H1 (cell line): ENCODE measurements around the gene UBQLN1. TPM values are rescaled to one million over a fixed set of nuclear protein-coding genes. Genes with fewer than 3 reads are reported as not detected.

Experiments
- CTCF ChIA-PET: fragments of 300-600 bp; sonication (Branson Sonifier 250); formaldehyde crosslinking; loops from one replicate; lab custom pipeline; 2021; ENCODE audit not compliant: partially characterized antibody; lab: Charles Lee
- POLR2A ChIA-PET: fragments of 300-600 bp; sonication (Branson Sonifier 250); formaldehyde crosslinking; loops from one replicate; lab custom pipeline; 2021; ENCODE audit warnings: inconsistent platforms; ENCODE audit not compliant: partially characterized antibody; lab: Charles Lee
- DNase-seq, 2 experiments: peaks; one replicate each; pipeline versions ENCODE4 v3.0.0 to v3.0.0-alpha.2; 2010 to 2022; ENCODE audit warnings: low spot score in 2 of 2, low read depth in 1 of 2, mixed read lengths in 1 of 2
- FAIRE-seq: peaks from 2 replicates; lab custom pipeline; 2011; peaks lifted over from hg19 to GRCh38; lab: Jason Lieb, UNC
- H2AFZ ChIP-seq: 2 replicates; pipeline ENCODE4 v1.8.1; 2012; ENCODE audit warnings: low read length, inconsistent platforms
- H2AK5ac ChIP-seq: 2 replicates; pipeline ENCODE4 v1.6.1; 2013; ENCODE audit warnings: low read depth, low read length
- H2BK120ac ChIP-seq: replicated peaks from 2 replicates; pipeline ENCODE3; 2013; ENCODE audit warnings: low read depth, low read length, inconsistent platforms
- H2BK12ac ChIP-seq: 2 replicates; pipeline ENCODE4 v1.6.1; 2013; ENCODE audit warnings: low read depth, low read length
- H2BK15ac ChIP-seq: 2 replicates; pipeline ENCODE4 v1.6.1; 2013; ENCODE audit warnings: low read length
- H2BK20ac ChIP-seq: 2 replicates; pipeline ENCODE4 v1.6.1; 2013; ENCODE audit warnings: low read length
- H2BK5ac ChIP-seq: 2 replicates; pipeline ENCODE4 v1.6.1; 2013; ENCODE audit warnings: low read depth, low read length
- H3K14ac ChIP-seq: 2 replicates; pipeline ENCODE4 v1.6.1; 2013; ENCODE audit warnings: inconsistent platforms; ENCODE audit not compliant: insufficient read length
- H3K18ac ChIP-seq: 2 replicates; pipeline ENCODE4 v1.6.1; 2013; ENCODE audit warnings: low read length; ENCODE audit errors: extremely low read depth
- H3K23ac ChIP-seq: 2 replicates; pipeline ENCODE4 v1.6.1; 2013; ENCODE audit warnings: inconsistent platforms; ENCODE audit not compliant: insufficient read length
- H3K23me2 ChIP-seq: 2 replicates; pipeline ENCODE4 v1.6.1; 2013; ENCODE audit warnings: low read depth, low read length
- H3K27ac ChIP-seq: 2 replicates; pipeline ENCODE4 v1.6.1; 2011; ENCODE audit warnings: low read depth, low read length, inconsistent platforms
- H3K27me3 ChIP-seq, 4 experiments: replicated peaks in 1 of 4; 1 replicate in 1 of 4; 2 replicates in 3 of 4; pipeline versions ENCODE4 v1.6.1 to v1.8.1; 2011 to 2013; ENCODE audit warnings: low read length in 3 of 4, mild to moderate bottlenecking in 3 of 4, inconsistent platforms in 2 of 4, mixed read lengths in 2 of 4, moderate library complexity in 1 of 4; ENCODE audit not compliant: control insufficient read depth in 3 of 4, insufficient read depth in 3 of 4; ENCODE audit errors: extremely low read depth in 1 of 4
- H3K36me3 ChIP-seq, 4 experiments: 2 replicates each; pipeline versions ENCODE4 v1.6.1 to v1.8.1; 2011 to 2013; ENCODE audit warnings: mild to moderate bottlenecking in 4 of 4, low read length in 3 of 4, moderate library complexity in 2 of 4, control low read depth in 1 of 4, inconsistent platforms in 1 of 4; ENCODE audit not compliant: insufficient read depth in 4 of 4, control insufficient read depth in 2 of 4
- H3K4ac ChIP-seq: replicated peaks from 2 replicates; pipeline ENCODE3; 2013; ENCODE audit warnings: low read length, low read depth, mixed read lengths, inconsistent platforms; ENCODE audit not compliant: insufficient read length
- H3K4me1 ChIP-seq, 4 experiments: replicated peaks in 1 of 4; 1 replicate in 1 of 4; 2 replicates in 3 of 4; pipeline versions ENCODE4 v1.6.1 to v1.8.1; 2011 to 2013; ENCODE audit warnings: low read length in 3 of 4, inconsistent platforms in 2 of 4, mixed read lengths in 1 of 4; ENCODE audit not compliant: insufficient read depth in 4 of 4, control insufficient read depth in 3 of 4
- H3K4me2 ChIP-seq, 2 experiments: 2 replicates each; pipeline versions ENCODE4 v1.6.1 to v1.8.1; 2011 to 2013; ENCODE audit warnings: low read depth in 2 of 2, low read length in 2 of 2, control low read depth in 1 of 2, inconsistent platforms in 1 of 2, mild to moderate bottlenecking in 1 of 2; ENCODE audit not compliant: insufficient read depth in 1 of 2
- H3K4me3 ChIP-seq, 4 experiments: fragments of 200-600, 300-600 bp in 1 of 4; sonication (generic), shearing (Covaris generic), sonication (Bioruptor Twin) in 1 of 4; 2 replicates each; pipeline versions ENCODE4 v1.5.1 to v1.8.1; 2011 to 2016; ENCODE audit warnings: low read length in 4 of 4, low read depth in 3 of 4, control low read depth in 2 of 4, inconsistent platforms in 2 of 4, mild to moderate bottlenecking in 2 of 4, mixed read lengths in 1 of 4, moderate library complexity in 1 of 4; ENCODE audit not compliant: insufficient read depth in 2 of 4; ENCODE audit errors: extremely low read depth in 1 of 4
- H3K56ac ChIP-seq: replicated peaks from 2 replicates; pipeline ENCODE3; 2013; ENCODE audit warnings: low read depth, mild to moderate bottlenecking, mixed read lengths, low read length, inconsistent platforms; ENCODE audit not compliant: insufficient read length
- H3K79me1 ChIP-seq: 2 replicates; pipeline ENCODE4 v1.6.1; 2013; ENCODE audit warnings: low read depth, low read length, control low read depth
- H3K79me2 ChIP-seq, 2 experiments: 2 replicates each; pipeline versions ENCODE4 v1.6.1 to v1.8.1; 2012 to 2013; ENCODE audit warnings: low read length in 2 of 2, mild to moderate bottlenecking in 2 of 2, inconsistent platforms in 1 of 2; ENCODE audit not compliant: insufficient read depth in 2 of 2, control insufficient read depth in 1 of 2
- H3K9ac ChIP-seq, 4 experiments: replicated peaks in 1 of 4; 1 replicate in 1 of 4; 2 replicates in 3 of 4; pipeline versions ENCODE4 v1.6.1 to v1.8.1; 2011 to 2013; ENCODE audit warnings: low read depth in 3 of 4, low read length in 3 of 4, control low read depth in 2 of 4, mild to moderate bottlenecking in 2 of 4, moderate library complexity in 2 of 4, inconsistent platforms in 1 of 4; ENCODE audit errors: extremely low read depth in 1 of 4
- H3K9me3 ChIP-seq, 2 experiments: 2 replicates each; pipeline versions ENCODE4 v1.6.1 to v1.8.1; 2012 to 2013; ENCODE audit warnings: mild to moderate bottlenecking in 2 of 2, moderate library complexity in 2 of 2, control low read depth in 1 of 2, inconsistent platforms in 1 of 2, low read depth in 1 of 2, low read length in 1 of 2, mixed read lengths in 1 of 2; ENCODE audit not compliant: insufficient read depth in 2 of 2
- H4K20me1 ChIP-seq, 2 experiments: replicated peaks in 1 of 2; 2 replicates each; pipeline versions ENCODE3 to v1.8.1; 2011 to 2013; ENCODE audit warnings: inconsistent platforms in 2 of 2, low read length in 2 of 2, mild to moderate bottlenecking in 1 of 2; ENCODE audit not compliant: insufficient read depth in 2 of 2, control insufficient read depth in 1 of 2
- H4K5ac ChIP-seq: 2 replicates; pipeline ENCODE4 v1.6.1; 2013; ENCODE audit warnings: low read length, low read depth, mixed read lengths, inconsistent platforms; ENCODE audit not compliant: insufficient read length
- H4K8ac ChIP-seq: 2 replicates; pipeline ENCODE4 v1.8.0; 2013; ENCODE audit warnings: mild to moderate bottlenecking, moderate library complexity, low read length, inconsistent platforms; ENCODE audit not compliant: insufficient read depth; ENCODE audit errors: extremely low read depth
- H4K91ac ChIP-seq: replicated peaks from 2 replicates; pipeline ENCODE3; 2013; ENCODE audit warnings: low read length, mixed read lengths, inconsistent platforms; ENCODE audit not compliant: insufficient read length
- CHD2 ChIP-seq: IDR thresholded peaks from 2 replicates; pipeline ENCODE4 v1.6.1; 2012; ENCODE audit warnings: low read length, improper control_type of control experiment
- HDAC2 ChIP-seq, 2 experiments: fragments of 300-600 bp in 1 of 2; sonication (generic) in 1 of 2; IDR thresholded peaks; 2 replicates each; pipeline ENCODE4 v1.6.1; 2011 to 2012; ENCODE audit warnings: low read depth in 2 of 2, low read length in 2 of 2, mild to moderate bottlenecking in 2 of 2, moderate library complexity in 2 of 2, borderline replicate concordance in 1 of 2, inconsistent platforms in 1 of 2
- JUN ChIP-seq: IDR thresholded peaks from 2 replicates; pipeline ENCODE4 v1.6.1; 2011; ENCODE audit warnings: low read depth, mild to moderate bottlenecking, improper control_type of control experiment, low read length
- JUND ChIP-seq: IDR thresholded peaks from 2 replicates; pipeline ENCODE4 v1.6.1; 2011; ENCODE audit warnings: mild to moderate bottlenecking, improper control_type of control experiment, low read length
- KDM1A ChIP-seq: fragments of 200-600, 300-600 bp; sonication (generic); IDR thresholded peaks from 2 replicates; pipeline ENCODE4 v1.7.1; 2016; ENCODE audit warnings: mild to moderate bottlenecking, low read length, borderline replicate concordance
- NRF1 ChIP-seq: IDR thresholded peaks from 2 replicates; pipeline ENCODE4 v1.6.1; 2011; ENCODE audit warnings: mild to moderate bottlenecking, low read depth, low read length, improper control_type of control experiment
- SP2 ChIP-seq: IDR thresholded peaks from 2 replicates; pipeline ENCODE4 v1.6.1; 2012; ENCODE audit warnings: mild to moderate bottlenecking, low read length, inconsistent platforms
- TAF7 ChIP-seq: optimal IDR thresholded peaks from 2 replicates; pipeline ENCODE3; 2011; ENCODE audit warnings: low read depth, mild to moderate bottlenecking, inconsistent platforms, low read length, moderate library complexity, borderline replicate concordance
- TEAD4 ChIP-seq: IDR thresholded peaks from 2 replicates; pipeline ENCODE4 v1.6.1; 2012; ENCODE audit warnings: low read depth, low read length, inconsistent platforms, mixed read lengths
- YY1 ChIP-seq: IDR thresholded peaks from 2 replicates; pipeline ENCODE4 v1.6.1; 2011; ENCODE audit warnings: low read depth, mild to moderate bottlenecking, low read length
- WGBS, 2 experiments: shearing (Covaris generic) in 1 of 2; methylation state at CpG; one replicate each; pipeline versions ENCODE4 v1.1.6 to v1.1.7; 2013 to 2015; ENCODE audit warnings: low lambda C conversion rate in 2 of 2, mixed read lengths in 2 of 2, inconsistent platforms in 1 of 2, low coverage in 1 of 2, missing lambda C conversion rate in 1 of 2; ENCODE audit not compliant: insufficient replicate concordance in 2 of 2, insufficient coverage in 1 of 2, insufficient read length in 1 of 2; ENCODE audit errors: extremely low coverage in 1 of 2, missing lambda C conversion rate in 1 of 2; 5-methylcytosine and 5-hydroxymethylcytosine counted together
- polyA plus RNA-seq, 7 experiments: library from polyadenylated mRNA; depleted of rRNA in 3 of 7; stranded (reverse) in 5 of 7; unstranded in 2 of 7; fragments of >200 nt in 5 of 7; fragments of 200-250 nt in 2 of 7; gene quantifications; 1 replicate in 5 of 7; 2 replicates in 1 of 7; 4 replicates in 1 of 7; pipeline versions ENCODE4 v1.2.1 to v1.2.3, GENCODE V29; 2011 to 2013; ENCODE audit warnings: missing spikeins in 2 of 7, mixed read lengths in 2 of 7
- total RNA-seq: library from RNA; stranded (reverse); fragmentation: NEBNext Ultra II Directional; extraction: Animal tissue kit (Norgen Biotek cat#: 25700); gene quantifications from 2 replicates; pipeline ENCODE4 v1.2.1, GENCODE V29; 2021
- TF ChIP-seq, protein P1 (sequence below): IDR thresholded peaks from 2 replicates; pipeline ENCODE4 v1.6.1; 2012; ENCODE audit warnings: inconsistent platforms
- TF ChIP-seq, protein P2 (sequence below): IDR thresholded peaks from 2 replicates; pipeline ENCODE4 v1.6.1; 2012; ENCODE audit warnings: low read length, inconsistent platforms

The UBQLN1 gene
- total and polyA plus RNA-seq, 2 of the 8 experiments (the other 6 are each of a cell fraction or from before 2014, with no cell fraction given) = 62.4 to 105 TPM

DNA sequence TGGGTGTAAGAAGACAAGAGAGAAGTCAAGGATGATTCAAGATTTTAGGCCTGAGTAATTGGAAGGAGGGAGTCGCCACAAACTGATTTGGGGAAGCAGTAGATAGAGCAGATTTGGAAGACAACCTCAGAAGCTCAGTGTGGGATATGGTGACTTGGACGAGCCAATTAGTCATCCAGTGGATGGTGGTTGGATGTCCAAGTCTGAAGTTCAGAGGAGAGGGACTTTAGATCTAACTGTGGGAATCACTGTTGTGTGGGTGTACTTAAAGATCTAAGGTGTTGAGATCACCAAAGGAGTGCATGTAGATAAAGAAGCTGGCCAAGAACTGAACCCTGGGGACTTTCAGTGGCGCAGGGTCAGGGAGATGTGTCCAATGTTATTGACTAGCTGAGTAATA lies 82.6 kb downstream of the UBQLN1 start:
- Histone ChIP-seq H3K14ac (no peak overlapping the region), H4K5ac (no peak overlapping the region), H3K4ac (no peak overlapping the region), H3K27ac (no peak overlapping the region), H2AFZ (no peak overlapping the region), H3K18ac (no peak overlapping the region), H4K91ac (no peak overlapping the region), H3K27me3 (no peaks in the 10 kb centered on the region; a peak in 1 of 7 replicates), H3K79me1 (no peaks in the 10 kb centered on the region), H2BK5ac (no peak overlapping the region), H3K9ac (no peak overlapping the region), H3K36me3 (no peaks in the 10 kb centered on the region), H3K23me2 (peaks cover 5% of the 10 kb centered on the region; the same call in 1 of the 2 replicates), H3K4me1 (peaks cover 0 to 5% (median 2%) of the 10 kb centered on the region in 4 experiments; a peak in 3 of 7 replicates), H2BK12ac (no peak overlapping the region), H3K4me3 (no peak overlapping the region), H2BK120ac (no peak overlapping the region), H3K56ac (no peak overlapping the region), H3K4me2 (no peak overlapping the region), H3K23ac (no peak overlapping the region), H3K9me3 (no peaks in the 10 kb centered on the region), H4K8ac (no peak overlapping the region), H2BK15ac (no peak overlapping the region), H2AK5ac (no peak overlapping the region), H2BK20ac (no peak overlapping the region), H4K20me1 (no peaks in the 10 kb centered on the region), H3K79me2 (no peaks in the 10 kb centered on the region)
- DNase-seq = no peak
- FAIRE-seq = no peak
- ChIA-PET POLR2A (interaction anchor here (0.7 to 1.5 kb wide), 4 partner anchors 11 to 133 kb away, joined by 3 read pairs; partner anchors contain the start of gene UBQLN1), CTCF (interaction anchor here (0.9 to 2.9 kb wide), 6 partner anchors 19 to 297 kb away, joined by 3 to 18 read pairs (median 4); partner anchors contain the start of gene KIF27)
- WGBS, 2 experiments = 90% methylated on average over 3 of the region's 3 CpGs; no CpG with 5 or more reads in 1 of the 2 experiments
- no peak for TF ChIP-seq HDAC2 (IDR thresholded peaks at IDR 0.05; ENCODE audit: borderline replicate concordance in 1 of 2, low read depth in 2 of 2, low read length in 2 of 2)
- TF ChIP-seq, protein P1, sequence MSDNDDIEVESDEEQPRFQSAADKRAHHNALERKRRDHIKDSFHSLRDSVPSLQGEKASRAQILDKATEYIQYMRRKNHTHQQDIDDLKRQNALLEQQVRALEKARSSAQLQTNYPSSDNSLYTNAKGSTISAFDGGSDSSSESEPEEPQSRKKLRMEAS = no peak
- no peak for TF ChIP-seq NRF1
- TF ChIP-seq KDM1A = no peak
- TF ChIP-seq CHD2 = no peak
- no peak for TF ChIP-seq SP2
- TF ChIP-seq, protein P2, sequence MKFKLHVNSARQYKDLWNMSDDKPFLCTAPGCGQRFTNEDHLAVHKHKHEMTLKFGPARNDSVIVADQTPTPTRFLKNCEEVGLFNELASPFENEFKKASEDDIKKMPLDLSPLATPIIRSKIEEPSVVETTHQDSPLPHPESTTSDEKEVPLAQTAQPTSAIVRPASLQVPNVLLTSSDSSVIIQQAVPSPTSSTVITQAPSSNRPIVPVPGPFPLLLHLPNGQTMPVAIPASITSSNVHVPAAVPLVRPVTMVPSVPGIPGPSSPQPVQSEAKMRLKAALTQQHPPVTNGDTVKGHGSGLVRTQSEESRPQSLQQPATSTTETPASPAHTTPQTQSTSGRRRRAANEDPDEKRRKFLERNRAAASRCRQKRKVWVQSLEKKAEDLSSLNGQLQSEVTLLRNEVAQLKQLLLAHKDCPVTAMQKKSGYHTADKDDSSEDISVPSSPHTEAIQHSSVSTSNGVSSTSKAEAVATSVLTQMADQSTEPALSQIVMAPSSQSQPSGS = no peak
- no peak for TF ChIP-seq JUND
- no peak for TF ChIP-seq TAF7
- no peak for TF ChIP-seq YY1
- TF ChIP-seq JUN = no peak
- TF ChIP-seq TEAD4 = no peak
